Epithelial cell of proximal tubule (primary cell): ENCODE measurements around the gene TUG1. TPM values are rescaled to one million over a fixed set of nuclear protein-coding genes. Genes with fewer than 3 reads are reported as not detected.

Experiments used
- DNase-seq: peaks from one replicate; pipeline ENCODE4 v3.0.0-alpha.2; 2011; ENCODE audit warnings: low read depth
- H3K4me3 ChIP-seq: 2 replicates; pipeline ENCODE4 v1.5.1; 2011; ENCODE audit warnings: low read depth, mild to moderate bottlenecking, low read length
- CTCF ChIP-seq: conservative IDR thresholded peaks from 2 replicates; pipeline ENCODE4 v1.5.1; 2012; ENCODE audit warnings: low read depth, mild to moderate bottlenecking, low read length
- total RNA-seq: library from RNA; depleted of rRNA; stranded (reverse); fragments of >200 nt; gene quantifications from 2 replicates; pipeline ENCODE4 v1.2.3, GENCODE V29; 2015

The TUG1 gene
- total RNA-seq, 1 donor from 2014 or later = 29.8 TPM

GRCh38 chr22:30964858-30965257, 4.2 kb upstream of the TUG1 start:
- TF ChIP-seq CTCF = no peak
- DNase-seq = no peak
- H3K4me3 ChIP-seq = no peak overlapping the region

- TF ChIP-seq CTCF = no peak
- no peak for DNase-seq
- H3K4me3 ChIP-seq = peak within 1 kb of the TSS; percentile 84
Observed at GRCh38 chr22:30968015-30968923, 796 bp upstream of the TUG1 start, which contains the start of gene MORC2. MORC2 (minus strand) TSS chr22:30968774; CDS start chr22:30967889, 885 bp downstream.

- no peak for DNase-seq
- TF ChIP-seq CTCF = peak; percentile 13
- peak overlapping the region; percentile 84 for H3K4me3 ChIP-seq
Observed at GRCh38 chr22:30969532-30970355, 679 bp downstream of the TUG1 start.

- peak overlapping the region; percentile 84 for H3K4me3 ChIP-seq
- no peak for DNase-seq
- TF ChIP-seq CTCF = no peak
Observed at GRCh38 chr22:30970356-30970746, 1.3 kb downstream of the TUG1 start.

- DNase-seq = no peak
- no peak overlapping the region for H3K4me3 ChIP-seq
- no peak for TF ChIP-seq CTCF
Observed at GRCh38 chr22:30978304-30978962, 9.4 kb downstream of the TUG1 start.

GRCh38 chr22:30979932-30980331, 10.9 kb downstream of the TUG1 start:
- TF ChIP-seq CTCF = no peak
- no peak for DNase-seq
- H3K4me3 ChIP-seq = no peak overlapping the region
